ENCODE results near the gene CCDC141.

CCDC141 gene

DNA sequence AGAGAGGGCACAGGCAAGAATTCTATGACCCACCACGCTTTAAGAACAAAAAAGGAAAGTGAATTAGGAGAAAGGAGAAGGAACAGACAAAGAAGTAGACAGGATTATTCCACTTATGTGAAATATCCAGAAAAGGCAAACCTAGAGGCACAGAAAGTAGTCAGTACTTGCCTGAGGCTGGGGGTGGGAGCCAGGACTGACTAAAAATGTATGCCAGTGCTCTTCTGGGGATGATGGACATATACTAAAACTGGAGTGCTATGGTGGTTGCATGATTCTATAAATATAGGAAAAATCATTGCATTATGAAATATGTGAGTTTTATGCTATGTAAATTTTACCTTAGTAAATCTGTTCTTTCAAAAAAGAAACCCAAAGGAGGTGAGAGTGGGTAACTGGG, 168.9 kb downstream of the CCDC141 start:
- no peak overlapping the region for H3K4me3 ChIP-seq (replicated peaks; ENCODE audit: low read depth, low read length)
- DNase-seq (ENCODE audit: extremely low read depth, low read depth): no peak
- TF ChIP-seq, protein P1, sequence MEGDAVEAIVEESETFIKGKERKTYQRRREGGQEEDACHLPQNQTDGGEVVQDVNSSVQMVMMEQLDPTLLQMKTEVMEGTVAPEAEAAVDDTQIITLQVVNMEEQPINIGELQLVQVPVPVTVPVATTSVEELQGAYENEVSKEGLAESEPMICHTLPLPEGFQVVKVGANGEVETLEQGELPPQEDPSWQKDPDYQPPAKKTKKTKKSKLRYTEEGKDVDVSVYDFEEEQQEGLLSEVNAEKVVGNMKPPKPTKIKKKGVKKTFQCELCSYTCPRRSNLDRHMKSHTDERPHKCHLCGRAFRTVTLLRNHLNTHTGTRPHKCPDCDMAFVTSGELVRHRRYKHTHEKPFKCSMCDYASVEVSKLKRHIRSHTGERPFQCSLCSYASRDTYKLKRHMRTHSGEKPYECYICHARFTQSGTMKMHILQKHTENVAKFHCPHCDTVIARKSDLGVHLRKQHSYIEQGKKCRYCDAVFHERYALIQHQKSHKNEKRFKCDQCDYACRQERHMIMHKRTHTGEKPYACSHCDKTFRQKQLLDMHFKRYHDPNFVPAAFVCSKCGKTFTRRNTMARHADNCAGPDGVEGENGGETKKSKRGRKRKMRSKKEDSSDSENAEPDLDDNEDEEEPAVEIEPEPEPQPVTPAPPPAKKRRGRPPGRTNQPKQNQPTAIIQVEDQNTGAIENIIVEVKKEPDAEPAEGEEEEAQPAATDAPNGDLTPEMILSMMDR (IDR thresholded peaks at IDR 0.05; ENCODE audit: low read depth, low read length, missing control alignments): no peak

DNA sequence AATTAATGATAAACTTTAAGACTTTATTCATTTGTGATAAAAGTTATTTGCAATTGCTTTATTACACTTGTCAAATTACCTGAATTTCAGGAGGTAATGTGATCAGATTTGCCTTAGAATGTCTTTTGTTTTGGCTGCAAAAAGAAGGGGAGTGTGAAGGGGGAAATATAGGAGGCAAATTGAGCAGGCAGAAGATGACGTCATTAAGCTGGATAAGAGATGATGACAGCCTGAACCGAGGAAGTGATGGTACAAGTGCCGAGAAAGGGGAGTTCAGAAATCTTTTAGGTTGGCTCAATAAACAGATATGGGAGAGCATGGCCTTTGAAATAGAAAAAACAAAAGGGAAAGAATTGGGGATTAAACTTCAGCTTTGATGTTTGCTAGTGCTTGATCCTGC, 169.7 kb downstream of the CCDC141 start:
- no peak for DNase-seq (ENCODE audit: extremely low read depth, low read depth)
- TF ChIP-seq, protein P1 (IDR thresholded peaks at IDR 0.05; ENCODE audit: low read depth, low read length, missing control alignments): no peak
- H3K4me3 ChIP-seq (replicated peaks; ENCODE audit: low read depth, low read length): no peak overlapping the region

- H3K4me3 ChIP-seq (replicated peaks; ENCODE audit: low read depth, low read length): no peak overlapping the region
- TF ChIP-seq, protein P1 (IDR thresholded peaks at IDR 0.05; ENCODE audit: low read depth, low read length, missing control alignments): no peak
- no peak for DNase-seq (ENCODE audit: extremely low read depth, low read depth)
Measured at GRCh38 chr2:178877874-178878273, 172.1 kb downstream of the CCDC141 start.

GRCh38 chr2:178874529-178875240, 175.3 kb downstream of the CCDC141 start:
- H3K4me3 ChIP-seq (replicated peaks; ENCODE audit: low read depth, low read length): no peak overlapping the region
- TF ChIP-seq, protein P1 (IDR thresholded peaks at IDR 0.05; ENCODE audit: low read depth, low read length, missing control alignments): no peak
- no peak for DNase-seq (ENCODE audit: extremely low read depth, low read depth)

- TF ChIP-seq, protein P1 (IDR thresholded peaks at IDR 0.05; ENCODE audit: low read depth, low read length, missing control alignments): no peak
- DNase-seq (ENCODE audit: extremely low read depth, low read depth): no peak
- no peak overlapping the region for H3K4me3 ChIP-seq (replicated peaks; ENCODE audit: low read depth, low read length)
Measured at GRCh38 chr2:178873912-178874311, 176.0 kb downstream of the CCDC141 start.

- DNase-seq (ENCODE audit: extremely low read depth, low read depth): no peak
- no peak overlapping the region for H3K4me3 ChIP-seq (replicated peaks; ENCODE audit: low read depth, low read length)
- TF ChIP-seq, protein P1 (IDR thresholded peaks at IDR 0.05; ENCODE audit: low read depth, low read length, missing control alignments): no peak
Measured at GRCh38 chr2:178871536-178871935, 178.4 kb downstream of the CCDC141 start.

DNA sequence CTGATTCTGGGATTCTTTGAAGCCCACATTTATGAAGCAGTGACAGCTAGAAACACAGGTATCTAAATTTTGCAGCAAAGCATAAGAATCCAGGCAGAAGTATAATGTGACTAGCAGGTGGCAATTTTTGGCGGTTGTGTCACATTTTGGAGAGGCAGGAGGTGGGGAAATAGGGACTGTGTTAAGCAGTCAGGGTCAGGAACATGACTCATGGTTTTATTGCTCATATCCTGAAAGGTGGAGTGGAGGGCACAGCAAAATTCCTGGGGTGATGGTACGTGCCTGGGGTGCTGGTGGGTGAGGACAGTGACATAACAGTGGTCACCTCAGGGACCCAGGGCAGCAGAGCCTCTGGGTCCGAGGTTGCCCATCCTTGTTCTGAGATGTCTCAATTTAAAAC, 179.2 kb downstream of the CCDC141 start:
- no peak overlapping the region for H3K4me3 ChIP-seq (replicated peaks; ENCODE audit: low read depth, low read length)
- TF ChIP-seq, protein P1 (IDR thresholded peaks at IDR 0.05; ENCODE audit: low read depth, low read length, missing control alignments): no peak
- DNase-seq (ENCODE audit: extremely low read depth, low read depth): no peak

All from HFF-Myc (cell line).